Small intestine (tissue), 7 donors: ENCODE measurements around the gene AKAP6. TPM values are rescaled to one million over a fixed set of nuclear protein-coding genes. Genes with fewer than 3 reads are reported as not detected.

Source experiments
- DNase-seq, 2 donors: peaks; one replicate each; pipeline versions ENCODE4 v3.0.0 to v3.0.0-alpha.2; 2013
- FAIRE-seq: peaks from 2 replicates; lab custom pipeline; 2012; peaks lifted over from hg19 to GRCh38; lab: Jason Lieb, UNC
- H3K27ac ChIP-seq, 3 donors: one replicate each; pipeline ENCODE4 v1.5.1; 2013; ENCODE audit warnings: low read length in 2 of 3, mild to moderate bottlenecking in 2 of 3, control low read depth in 1 of 3, inconsistent platforms in 1 of 3, low read depth in 1 of 3, moderate library complexity in 1 of 3
- H3K27me3 ChIP-seq, 3 donors: one replicate each; pipeline ENCODE4 v1.6.1; 2013; ENCODE audit warnings: low read length in 3 of 3, inconsistent platforms in 1 of 3; ENCODE audit not compliant: control insufficient read depth in 3 of 3, insufficient read depth in 3 of 3
- H3K36me3 ChIP-seq, 3 donors: one replicate each; pipeline ENCODE4 v1.6.1; 2013; ENCODE audit warnings: low read length in 3 of 3, inconsistent platforms in 1 of 3, low read depth in 1 of 3, mild to moderate bottlenecking in 1 of 3, moderate library complexity in 1 of 3; ENCODE audit not compliant: control insufficient read depth in 3 of 3, insufficient read depth in 2 of 3
- H3K4me1 ChIP-seq, 3 donors: one replicate each; pipeline ENCODE4 v1.6.1; 2013; ENCODE audit warnings: low read length in 2 of 3, inconsistent platforms in 1 of 3, low read depth in 1 of 3, mild to moderate bottlenecking in 1 of 3, moderate library complexity in 1 of 3; ENCODE audit not compliant: control insufficient read depth in 3 of 3, insufficient read depth in 2 of 3
- H3K4me3 ChIP-seq, 3 donors: one replicate each; pipeline ENCODE4 v1.5.1; 2013; ENCODE audit warnings: low read length in 3 of 3, control low read depth in 1 of 3, inconsistent platforms in 1 of 3, low read depth in 1 of 3, mild to moderate bottlenecking in 1 of 3, moderate library complexity in 1 of 3
- H3K9me3 ChIP-seq, 2 donors: one replicate each; pipeline ENCODE4 v1.6.1; 2013; ENCODE audit warnings: low read depth in 1 of 2, low read length in 1 of 2; ENCODE audit not compliant: control insufficient read depth in 2 of 2, insufficient read depth in 1 of 2
- WGBS, 3 donors: extraction: QIAGEN DNeasy Blood & Tissue Kit; methylation state at CpG; one replicate each; pipeline ENCODE4 v1.1.7; 2013; 5-methylcytosine and 5-hydroxymethylcytosine counted together
- polyA plus RNA-seq, 4 donors: library from polyadenylated mRNA; stranded (reverse) in 3 of 4; unstranded in 1 of 4; fragments of 200-250 nt in 3 of 4; fragments of 120-200 nt in 1 of 4; gene quantifications; one replicate each; pipeline versions ENCODE4 v1.2.1 to v1.2.3, GENCODE V29; 2013
- donor health status: healthy with polysubstance abuse.
- donor health status: control.
- donor health status: control.
- donor health status: Bipolar disorder and iron deficiency.
- donor health status: healthy.

AKAP6 gene
- polyA plus RNA-seq, 4 donors = 0.45 to 3.6 (median 0.96) TPM

DNA sequence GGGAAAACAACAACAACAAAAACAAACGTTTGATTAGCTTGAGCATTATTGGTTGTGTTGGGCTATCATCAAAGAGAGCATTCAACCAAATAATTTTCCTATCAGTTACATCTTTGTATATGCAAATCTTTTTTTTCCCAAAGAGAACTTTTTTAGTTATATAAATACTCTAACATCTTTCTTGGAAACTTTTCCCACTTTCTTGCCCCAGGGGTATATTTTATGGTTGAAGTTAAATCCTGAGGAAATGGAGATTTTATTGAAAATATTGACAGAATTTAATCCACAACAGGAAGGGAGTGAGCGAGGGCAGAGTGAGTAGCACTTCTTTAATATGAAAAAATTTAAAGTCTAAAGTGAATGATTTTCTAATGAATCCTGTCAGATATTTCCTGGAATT, 488.7 kb downstream of the AKAP6 start:
- WGBS, 3 donors = 65 to 72% (median 69%) methylated on average over 2 of the region's 2 CpGs
- Histone ChIP-seq H3K27me3 (no peaks in the 10 kb centered on the region), H3K4me3 (no peak overlapping the region), H3K9me3 (no peaks in the 10 kb centered on the region), H3K4me1 (no peaks in the 10 kb centered on the region), H3K27ac (no peak overlapping the region), H3K36me3 (no peaks in the 10 kb centered on the region)
- DNase-seq (no peak), FAIRE-seq (no peak)

GRCh38 chr14:32818581-32818980, 489.5 kb downstream of the AKAP6 start:
- Histone ChIP-seq H3K4me3 (no peak overlapping the region), H3K36me3 (no peaks in the 10 kb centered on the region), H3K4me1 (no peaks in the 10 kb centered on the region), H3K27me3 (no peaks in the 10 kb centered on the region), H3K9me3 (no peaks in the 10 kb centered on the region), H3K27ac (no peak overlapping the region)
- no peak for FAIRE-seq
- 85 to 90% (median 89%) methylated on average over 4 of the region's 4 CpGs for whole genome bisulfite sequencing, 3 donors
- no peak for DNase-seq

GRCh38 chr14:32820181-32820580, 491.1 kb downstream of the AKAP6 start:
- DNase-seq = no peak
- no peak for FAIRE-seq
- Histone ChIP-seq H3K4me3 (no peak overlapping the region), H3K36me3 (no peaks in the 10 kb centered on the region), H3K27ac (no peak overlapping the region), H3K9me3 (no peaks in the 10 kb centered on the region), H3K4me1 (no peaks in the 10 kb centered on the region), H3K27me3 (no peaks in the 10 kb centered on the region)
- 72 to 89% (median 81%) methylated on average over 1 of the region's 1 CpG for WGBS, 3 donors

- no peak for FAIRE-seq
- Histone ChIP-seq H3K4me3 (no peak overlapping the region), H3K36me3 (no peaks in the 10 kb centered on the region), H3K27me3 (no peaks in the 10 kb centered on the region), H3K9me3 (no peaks in the 10 kb centered on the region), H3K27ac (no peak overlapping the region), H3K4me1 (no peaks in the 10 kb centered on the region)
- no peak for DNase-seq
Observed at GRCh38 chr14:32820682-32821081, 491.6 kb downstream of the AKAP6 start.

- WGBS, 3 donors = 82 to 85% (median 85%) methylated on average over 7 of the region's 7 CpGs
Observed at GRCh38 chr14:32821964-32822653, 493.0 kb downstream of the AKAP6 start.

GRCh38 chr14:32823706-32824105, 494.6 kb downstream of the AKAP6 start:
- no peak for DNase-seq
- FAIRE-seq = no peak
- Histone ChIP-seq H3K27ac (no peak overlapping the region), H3K36me3 (no peaks in the 10 kb centered on the region), H3K9me3 (no peaks in the 10 kb centered on the region), H3K4me1 (no peaks in the 10 kb centered on the region), H3K4me3 (no peak overlapping the region), H3K27me3 (no peaks in the 10 kb centered on the region)
- WGBS, 3 donors = 72 to 79% (median 74%) methylated on average over 5 of the region's 5 CpGs

More at GRCh38 chr14:32821964-32822653, 493.0 kb downstream of the AKAP6 start:
- H3K36me3 ChIP-seq = no peaks in the 10 kb centered on the region
- H3K9me3 ChIP-seq = no peaks in the 10 kb centered on the region
- H3K4me1 ChIP-seq = no peaks in the 10 kb centered on the region
- H3K27me3 ChIP-seq = no peaks in the 10 kb centered on the region
- H3K4me3 ChIP-seq = no peak overlapping the region
- peak overlapping the region in 1 of 3 donors; percentile 27 for H3K27ac ChIP-seq
- DNase-seq = no peak
- no peak for FAIRE-seq

GRCh38 chr14:32824195-32824594, 495.1 kb downstream of the AKAP6 start:
- Histone ChIP-seq H3K27me3 (no peaks in the 10 kb centered on the region), H3K27ac (no peak overlapping the region), H3K9me3 (no peaks in the 10 kb centered on the region), H3K36me3 (no peaks in the 10 kb centered on the region), H3K4me1 (no peaks in the 10 kb centered on the region), H3K4me3 (no peak overlapping the region)
- WGBS, 3 donors = 72 to 86% (median 76%) methylated on average over 3 of the region's 3 CpGs
- FAIRE-seq = no peak
- DNase-seq = no peak

- Histone ChIP-seq H3K9me3 (no peaks in the 10 kb centered on the region), H3K4me3 (no peak overlapping the region), H3K36me3 (no peaks in the 10 kb centered on the region), H3K4me1 (no peaks in the 10 kb centered on the region), H3K27ac (no peak overlapping the region), H3K27me3 (no peaks in the 10 kb centered on the region)
- FAIRE-seq (no peak), DNase-seq (no peak)
- WGBS, 3 donors = 64 to 81% (median 75%) methylated on average over 4 of the region's 4 CpGs
Observed at GRCh38 chr14:32825058-32825457, 496.0 kb downstream of the AKAP6 start.
